Measurements from ENCODE around the gene TMED8. TPM values are rescaled to one million over a fixed set of nuclear protein-coding genes. Genes with fewer than 3 reads are reported as not detected.

TMED8 gene
- total RNA-seq, 1 experiment from 2014 or later, result 42.6 TPM

- Histone ChIP-seq H3K27ac (no peak overlapping the region), H3K36me3 (ENCODE audit: low read depth) (peaks cover 15% of the 10 kb centered on the region; the same call in 1 of the 2 replicates), H3K79me2 (ENCODE audit: low read depth) (no peaks in the 10 kb centered on the region), H3K4me2 (no peak overlapping the region), H3K4me3 (no peak overlapping the region), H3F3A (ENCODE audit: insufficient read depth, low read depth) (peaks cover 30% of the 10 kb centered on the region), H3K4me1 (replicated peaks; ENCODE audit: insufficient read depth) (peaks cover 32% of the 10 kb centered on the region), H3K9me3 (ENCODE audit: insufficient read depth, low read depth) (no peaks in the 10 kb centered on the region), H3K9me2 (ENCODE audit: insufficient read depth) (no peaks in the 10 kb centered on the region), H2AFZ (no peak overlapping the region), H3K27me3 (ENCODE audit: insufficient read depth, low read depth) (no peaks in the 10 kb centered on the region), H4K20me1 (ENCODE audit: insufficient read depth) (no peaks in the 10 kb centered on the region; the same call in 1 of the 2 replicates)
- no peak for DNase-seq
- ChIA-PET POLR2A (ENCODE audit: unreplicated experiment) (interaction anchor here (0.6 kb wide), 1 partner anchor 20 kb away, joined by 4 read pairs; no protein-coding TSS in a partner anchor), CTCF (interaction anchor here (2.1 kb wide), 1 partner anchor 9 kb away, joined by 8 read pairs; no protein-coding TSS in a partner anchor)
- intact Hi-C loops (cut with micrococcal nuclease; ENCODE audit: unreplicated experiment), result no loop called here
- no TSS peak for BruUV-seq (replicated peaks)
- no peak for TF ChIP-seq CTCF (conservative IDR thresholded peaks at IDR 0.05)
- no peak for TF ChIP-seq EZH2 (IDR thresholded peaks at IDR 0.05; ENCODE audit: low read depth)
Measured at GRCh38 chr14:77306416-77306815, 70.5 kb downstream of the TMED8 start.

GRCh38 chr14:77305696-77306095, 71.2 kb downstream of the TMED8 start:
- Histone ChIP-seq H3F3A (ENCODE audit: insufficient read depth, low read depth) (peaks cover 30% of the 10 kb centered on the region), H3K9me3 (ENCODE audit: insufficient read depth, low read depth) (no peaks in the 10 kb centered on the region), H3K4me2 (no peak overlapping the region), H3K4me3 (no peak overlapping the region), H3K4me1 (replicated peaks; ENCODE audit: insufficient read depth) (peaks cover 32% of the 10 kb centered on the region), H3K36me3 (ENCODE audit: low read depth) (peaks cover 15% of the 10 kb centered on the region; the same call in 1 of the 2 replicates), H3K27ac (no peak overlapping the region), H4K20me1 (ENCODE audit: insufficient read depth) (no peaks in the 10 kb centered on the region; the same call in 1 of the 2 replicates), H3K9me2 (ENCODE audit: insufficient read depth) (no peaks in the 10 kb centered on the region), H3K27me3 (ENCODE audit: insufficient read depth, low read depth) (no peaks in the 10 kb centered on the region), H3K79me2 (ENCODE audit: low read depth) (no peaks in the 10 kb centered on the region), H2AFZ (no peak overlapping the region)
- intact Hi-C loops (cut with micrococcal nuclease; ENCODE audit: unreplicated experiment), result no loop called here
- ChIA-PET POLR2A (ENCODE audit: unreplicated experiment) (no interaction called here), CTCF (interaction anchor here (5.8 kb wide), 1 partner anchor 10 kb away, joined by 51 read pairs; no protein-coding TSS in a partner anchor)
- no peak for DNase-seq
- TF ChIP-seq EZH2 (IDR thresholded peaks at IDR 0.05; ENCODE audit: low read depth) (no peak), CTCF (conservative IDR thresholded peaks at IDR 0.05) (no peak)
- BruUV-seq (replicated peaks), result no TSS peak

GRCh38 chr14:77303417-77304156, 73.3 kb downstream of the TMED8 start:
- no peaks in the 10 kb centered on the region for H3K27me3 ChIP-seq (ENCODE audit: insufficient read depth, low read depth)
- ChIA-PET CTCF (interaction anchor here (0.6 to 5.8 kb wide), 6 partner anchors 12 to 312 kb away, joined by 3 to 51 read pairs (median 4); partner anchors contain the start of genes GSTZ1 and POMT2), POLR2A (ENCODE audit: unreplicated experiment) (interaction anchor here (0.6 to 1.0 kb wide), 7 partner anchors 12 to 217 kb away, joined by 3 to 13 read pairs (median 4); partner anchors contain the start of genes GSTZ1, POMT2, SAMD15 and TMED8)
- DNase-seq, result peak; percentile 75 to 99
- no peaks in the 10 kb centered on the region for H3K9me3 ChIP-seq (ENCODE audit: insufficient read depth, low read depth)
- H3K27ac ChIP-seq, result peak overlapping the region; percentile 61
- peaks cover 32% of the 10 kb centered on the region for H3K4me1 ChIP-seq (replicated peaks; ENCODE audit: insufficient read depth)
- H3K79me2 ChIP-seq (ENCODE audit: low read depth), result no peaks in the 10 kb centered on the region
- TF ChIP-seq CTCF (conservative IDR thresholded peaks at IDR 0.05), result 0 out of 2 replicates have a peak, but pooled peaks have one; percentile 8
- no peak for TF ChIP-seq EZH2 (IDR thresholded peaks at IDR 0.05; ENCODE audit: low read depth)
- BruUV-seq (replicated peaks), result no TSS peak
- intact Hi-C loops (cut with micrococcal nuclease; ENCODE audit: unreplicated experiment), result loop anchor here (1.0 to 5.0 kb wide), 5 partner anchors 17 to 431 kb away; partner anchors contain the start of genes AHSA1, ALKBH1, CIPC and GSTZ1
- H3F3A ChIP-seq (ENCODE audit: insufficient read depth, low read depth), result peaks cover 30% of the 10 kb centered on the region
- H3K36me3 ChIP-seq (ENCODE audit: low read depth), result peaks cover 22% of the 10 kb centered on the region
- H3K9me2 ChIP-seq (ENCODE audit: insufficient read depth), result no peaks in the 10 kb centered on the region
- no peaks in the 10 kb centered on the region; the same call in 1 of the 2 replicates for H4K20me1 ChIP-seq (ENCODE audit: insufficient read depth)
- H3K4me3 ChIP-seq, result peak overlapping the region; percentile 3; the same call in 1 of the 2 replicates
- H3K4me2 ChIP-seq, result peak overlapping the region; percentile 60
- no peak overlapping the region for H2AFZ ChIP-seq

Measured in PC-9 (cell line).